T-helper 2 cell (primary cell): ENCODE measurements around the gene IFITM2.

Experiments
- DNase-seq, 5 experiments: peaks; one replicate each; pipeline versions ENCODE4 v3.0.0 to v3.0.0-alpha.2; 2012 to 2022

The IFITM2 gene

GRCh38 chr11:293271-293851 lies 14.3 kb upstream of the IFITM2 start:
- DNase-seq = no peak

GRCh38 chr11:293852-294661 lies 13.6 kb upstream of the IFITM2 start:
- peak in 1 of 5 experiments; percentile 4 for DNase-seq

GRCh38 chr11:294780-295179 lies 12.8 kb upstream of the IFITM2 start:
- DNase-seq = no peak

- DNase-seq = peak in 1 of 5 experiments; percentile 6
Measured at GRCh38 chr11:295351-296170, 12.1 kb upstream of the IFITM2 start.

- peak in 1 of 5 experiments; percentile 4 for DNase-seq
Measured at GRCh38 chr11:296171-297050, 11.2 kb upstream of the IFITM2 start.

- DNase-seq = peak in 1 of 5 experiments; percentile 7
Measured at GRCh38 chr11:297051-297585, 10.5 kb upstream of the IFITM2 start.

GRCh38 chr11:297586-298405 lies 9.8 kb upstream of the IFITM2 start:
- DNase-seq = peak in 3 of 5 experiments; percentile 4 to 54 (median 43)

GRCh38 chr11:298406-299065 lies 9.1 kb upstream of the IFITM2 start:
- DNase-seq = peak in 1 of 5 experiments; percentile 6

- DNase-seq = peak in 1 of 5 experiments; percentile 7
Measured at GRCh38 chr11:299081-299891, 8.3 kb upstream of the IFITM2 start, which contains the start of gene IFITM5. Gene IFITM5 (minus strand): TSS chr11:299526. CDS start chr11:299490, 36 bp downstream.

GRCh38 chr11:299951-300735 lies 7.5 kb upstream of the IFITM2 start:
- no peak for DNase-seq

GRCh38 chr11:303363-303762 lies 4.3 kb upstream of the IFITM2 start:
- no peak for DNase-seq

GRCh38 chr11:304061-304506 lies 3.5 kb upstream of the IFITM2 start:
- DNase-seq = no peak

GRCh38 chr11:304915-305843 lies 2.4 kb upstream of the IFITM2 start:
- peak in 2 of 5 experiments; percentile 57 to 75 for DNase-seq

- DNase-seq = no peak
Measured at GRCh38 chr11:305844-306211, 1.8 kb upstream of the IFITM2 start.

GRCh38 chr11:306645-307371 lies 808 bp upstream of the IFITM2 start:
- DNase-seq = no peak
